ENCODE results near the gene ABCC12. TPM values are rescaled to one million over a fixed set of nuclear protein-coding genes. Genes with fewer than 3 reads are reported as not detected.

ABCC12 gene
- total and polyA plus RNA-seq, 8 donors: not detected

GRCh38 chr16:48124266-48124665 is 31.5 kb downstream of the ABCC12 start:
- Histone ChIP-seq H3K9me3 (no peaks in the 10 kb centered on the region), H3K4me1 (peaks cover 13 to 23% (median 19%) of the 10 kb centered on the region in 3 donors), H3K27me3 (no peaks in the 10 kb centered on the region), H3K36me3 (no peaks in the 10 kb centered on the region), H3K4me3 (no peak overlapping the region), H3K27ac (no peak overlapping the region)
- FAIRE-seq: no peak
- no peak for ATAC-seq
- intact Hi-C loops (cut with DNase I): no loop called here
- no peak for TF ChIP-seq CTCF (IDR thresholded peaks at IDR 0.05)
- 95 to 98% methylated on average over 2 of the region's 2 CpGs for WGBS, 2 donors
- no peak for DNase-seq

- 80 to 89% methylated on average over 5 of the region's 5 CpGs for WGBS, 2 donors
- FAIRE-seq (no peak), DNase-seq (no peak), ATAC-seq (peak in 1 of 4 donors; percentile 23)
- intact Hi-C loops (cut with DNase I): no loop called here
- Histone ChIP-seq H3K27ac (no peak overlapping the region), H3K36me3 (no peaks in the 10 kb centered on the region), H3K4me1 (peaks cover 6 to 16% (median 10%) of the 10 kb centered on the region in 3 donors), H3K9me3 (no peaks in the 10 kb centered on the region), H3K27me3 (no peaks in the 10 kb centered on the region), H3K4me3 (no peak overlapping the region)
- TF ChIP-seq CTCF (IDR thresholded peaks at IDR 0.05): no peak
These were observed 32.5 kb downstream of the ABCC12 start for GRCh38 chr16:48123104-48123788.

- H3K4me1 ChIP-seq: no peaks in the 10 kb centered on the region
These were observed 34.5 kb downstream of the ABCC12 start for GRCh38 chr16:48121276-48121675.

GRCh38 chr16:48118841-48119240 is 37.0 kb downstream of the ABCC12 start:
- intact Hi-C loops (cut with DNase I): no loop called here
- ATAC-seq (no peak), FAIRE-seq (no peak), DNase-seq (no peak)
- TF ChIP-seq CTCF (IDR thresholded peaks at IDR 0.05): no peak
- H3K9me3 ChIP-seq: no peaks in the 10 kb centered on the region
- no peak overlapping the region for H3K4me3 ChIP-seq
- 92 to 93% methylated on average over 2 of the region's 2 CpGs for WGBS, 2 donors
- H3K27me3 ChIP-seq: no peaks in the 10 kb centered on the region
- no peaks in the 10 kb centered on the region for H3K36me3 ChIP-seq
- no peak overlapping the region for H3K27ac ChIP-seq
- no peaks in the 10 kb centered on the region for H3K4me1 ChIP-seq

More at GRCh38 chr16:48121276-48121675, 34.5 kb downstream of the ABCC12 start:
- no peak for TF ChIP-seq CTCF (IDR thresholded peaks at IDR 0.05)
- intact Hi-C loops (cut with DNase I): no loop called here
- Histone ChIP-seq H3K27ac (no peak overlapping the region), H3K9me3 (no peaks in the 10 kb centered on the region), H3K27me3 (no peaks in the 10 kb centered on the region), H3K36me3 (no peaks in the 10 kb centered on the region), H3K4me3 (no peak overlapping the region)
- whole genome bisulfite sequencing, 2 donors: 90 to 94% methylated on average over 5 of the region's 5 CpGs
- DNase-seq (no peak), ATAC-seq (no peak), FAIRE-seq (no peak)

Data from pancreas (tissue), 10 donors.